SJSA1 (cell line): ENCODE results near the gene KCNF1. TPM values are rescaled to one million over a fixed set of nuclear protein-coding genes. Genes with fewer than 3 reads are reported as not detected.

Experiments used
- DNase-seq, 2 experiments: peaks; one replicate each; pipeline ENCODE4 v3.0.0-alpha.2; 2015 to 2020; ENCODE audit warnings: low spot score in 2 of 2, low read depth in 1 of 2
- H3K27ac ChIP-seq: fragments of 250-450 bp; sonication (Bioruptor Pico); 2 replicates; pipeline ENCODE4 v1.5.1; 2020; ENCODE audit warnings: mild to moderate bottlenecking, moderate library complexity
- H3K27me3 ChIP-seq: fragments of 250-450 bp; sonication (Bioruptor Pico); replicated peaks from 2 replicates; pipeline ENCODE4 v1.5.1; 2020; ENCODE audit warnings: mild to moderate bottlenecking, moderate library complexity
- H3K36me3 ChIP-seq: fragments of 250-450 bp; sonication (Bioruptor Pico); 2 replicates; pipeline ENCODE4 v1.5.1; 2020; ENCODE audit warnings: mild to moderate bottlenecking
- H3K4me1 ChIP-seq: fragments of 250-450 bp; sonication (Bioruptor Pico); replicated peaks from 2 replicates; pipeline ENCODE4 v1.6.1; 2021; ENCODE audit warnings: mild to moderate bottlenecking
- H3K4me3 ChIP-seq: fragments of 250-450 bp; sonication (Bioruptor Pico); 2 replicates; pipeline ENCODE4 v1.5.1; 2020; ENCODE audit warnings: mild to moderate bottlenecking
- H3K9me3 ChIP-seq: fragments of 250-450 bp; sonication (Bioruptor Pico); replicated peaks from 2 replicates; pipeline ENCODE4 v1.5.1; 2020; ENCODE audit warnings: mild to moderate bottlenecking
- total RNA-seq: library from RNA; depleted of rRNA; stranded (reverse); fragments of >200 nt; shearing (Covaris generic); gene quantifications from 2 replicates; pipeline ENCODE4 v1.2.3, GENCODE V29; 2014

The KCNF1 gene
- total RNA-seq, 1 experiment from 2014 or later: 0.24 TPM

GRCh38 chr2:10875126-10875525 lies 36.6 kb upstream of the KCNF1 start:
- H3K27ac ChIP-seq: no peak overlapping the region

GRCh38 chr2:10876394-10876793 lies 35.3 kb upstream of the KCNF1 start:
- Histone ChIP-seq H3K4me3 (no peak overlapping the region), H3K27me3 (0 out of 2 replicates have a peak, but pooled peaks cover under 1% of the 10 kb centered on the region), H3K4me1 (no peaks in the 10 kb centered on the region; the same call in 1 of the 2 replicates), H3K9me3 (no peaks in the 10 kb centered on the region; the same call in 1 of the 2 replicates), H3K36me3 (no peaks in the 10 kb centered on the region), H3K27ac (no peak overlapping the region)
- DNase-seq: no peak

More at GRCh38 chr2:10875126-10875525, 36.6 kb upstream of the KCNF1 start:
- DNase-seq: no peak
- Histone ChIP-seq H3K9me3 (no peaks in the 10 kb centered on the region; the same call in 1 of the 2 replicates), H3K27me3 (no peaks in the 10 kb centered on the region), H3K4me3 (no peak overlapping the region), H3K36me3 (no peaks in the 10 kb centered on the region), H3K4me1 (peaks cover 3% of the 10 kb centered on the region)

GRCh38 chr2:10876963-10877362 lies 34.8 kb upstream of the KCNF1 start:
- DNase-seq: no peak

GRCh38 chr2:10877651-10878111 lies 34.1 kb upstream of the KCNF1 start:
- Histone ChIP-seq H3K36me3 (no peaks in the 10 kb centered on the region), H3K27ac (no peak overlapping the region), H3K27me3 (peaks cover 2% of the 10 kb centered on the region; the same call in 1 of the 2 replicates), H3K4me1 (no peaks in the 10 kb centered on the region; the same call in 1 of the 2 replicates), H3K4me3 (no peak overlapping the region), H3K9me3 (no peaks in the 10 kb centered on the region)
- DNase-seq: no peak

More at GRCh38 chr2:10876963-10877362, 34.8 kb upstream of the KCNF1 start:
- H3K4me3 ChIP-seq: no peak overlapping the region
- no peaks in the 10 kb centered on the region; the same call in 1 of the 2 replicates for H3K4me1 ChIP-seq
- no peaks in the 10 kb centered on the region for H3K36me3 ChIP-seq
- H3K27me3 ChIP-seq: 0 out of 2 replicates have a peak, but pooled peaks cover 2% of the 10 kb centered on the region
- no peaks in the 10 kb centered on the region; the same call in 1 of the 2 replicates for H3K9me3 ChIP-seq
- H3K27ac ChIP-seq: no peak overlapping the region

GRCh38 chr2:10878268-10878915 lies 33.3 kb upstream of the KCNF1 start:
- DNase-seq: no peak
- Histone ChIP-seq H3K36me3 (no peaks in the 10 kb centered on the region), H3K4me1 (no peaks in the 10 kb centered on the region), H3K9me3 (no peaks in the 10 kb centered on the region), H3K4me3 (no peak overlapping the region), H3K27ac (no peak overlapping the region), H3K27me3 (peaks cover 2% of the 10 kb centered on the region; the same call in 1 of the 2 replicates)

GRCh38 chr2:10879159-10879558 lies 32.6 kb upstream of the KCNF1 start:
- H3K27me3 ChIP-seq: peaks cover 2% of the 10 kb centered on the region; the same call in 1 of the 2 replicates
- H3K4me3 ChIP-seq: no peak overlapping the region
- no peak overlapping the region for H3K27ac ChIP-seq
- H3K9me3 ChIP-seq: no peaks in the 10 kb centered on the region
- no peaks in the 10 kb centered on the region for H3K36me3 ChIP-seq
- H3K4me1 ChIP-seq: no peaks in the 10 kb centered on the region
- DNase-seq: no peak

GRCh38 chr2:10879624-10880585 lies 31.8 kb upstream of the KCNF1 start:
- Histone ChIP-seq H3K36me3 (no peaks in the 10 kb centered on the region), H3K4me3 (no peak overlapping the region), H3K27ac (no peak overlapping the region), H3K4me1 (no peaks in the 10 kb centered on the region), H3K27me3 (peaks cover 2% of the 10 kb centered on the region; the same call in 1 of the 2 replicates), H3K9me3 (no peaks in the 10 kb centered on the region)
- DNase-seq: no peak

GRCh38 chr2:10880586-10881321 lies 31.0 kb upstream of the KCNF1 start:
- H3K4me1 ChIP-seq: no peaks in the 10 kb centered on the region
- H3K4me3 ChIP-seq: no peak overlapping the region
- peaks cover 2% of the 10 kb centered on the region; the same call in 1 of the 2 replicates for H3K27me3 ChIP-seq
- no peak overlapping the region for H3K27ac ChIP-seq
- H3K36me3 ChIP-seq: no peaks in the 10 kb centered on the region
- H3K9me3 ChIP-seq: no peaks in the 10 kb centered on the region
- DNase-seq: no peak

GRCh38 chr2:10882568-10882967 lies 29.2 kb upstream of the KCNF1 start:
- DNase-seq: no peak
- Histone ChIP-seq H3K27ac (no peak overlapping the region), H3K36me3 (no peaks in the 10 kb centered on the region), H3K4me3 (no peak overlapping the region), H3K27me3 (peaks cover 2% of the 10 kb centered on the region; the same call in 1 of the 2 replicates), H3K9me3 (no peaks in the 10 kb centered on the region), H3K4me1 (no peaks in the 10 kb centered on the region)

GRCh38 chr2:10883066-10883465 lies 28.7 kb upstream of the KCNF1 start:
- H3K9me3 ChIP-seq: no peaks in the 10 kb centered on the region
- DNase-seq: no peak
- H3K4me3 ChIP-seq: no peak overlapping the region
- no peaks in the 10 kb centered on the region for H3K36me3 ChIP-seq
- H3K27me3 ChIP-seq: peaks cover 2% of the 10 kb centered on the region; the same call in 1 of the 2 replicates
- H3K27ac ChIP-seq: no peak overlapping the region
- no peaks in the 10 kb centered on the region for H3K4me1 ChIP-seq

GRCh38 chr2:10883801-10884478 lies 27.8 kb upstream of the KCNF1 start:
- H3K27ac ChIP-seq: no peak overlapping the region
- H3K27me3 ChIP-seq: peaks cover 2% of the 10 kb centered on the region; the same call in 1 of the 2 replicates
- no peak overlapping the region for H3K4me3 ChIP-seq
- H3K36me3 ChIP-seq: no peaks in the 10 kb centered on the region
- DNase-seq: no peak
- no peaks in the 10 kb centered on the region for H3K4me1 ChIP-seq
- H3K9me3 ChIP-seq: no peaks in the 10 kb centered on the region

GRCh38 chr2:10884574-10884975 lies 27.2 kb upstream of the KCNF1 start:
- no peak overlapping the region for H3K4me3 ChIP-seq
- peaks cover 2% of the 10 kb centered on the region; the same call in 1 of the 2 replicates for H3K27me3 ChIP-seq
- no peak overlapping the region for H3K27ac ChIP-seq
- no peaks in the 10 kb centered on the region for H3K4me1 ChIP-seq
- H3K36me3 ChIP-seq: no peaks in the 10 kb centered on the region
- no peaks in the 10 kb centered on the region for H3K9me3 ChIP-seq
- DNase-seq: no peak
